Sigmoid colon (tissue), 7 donors: Measurements from ENCODE around the gene MTX3. TPM values are rescaled to one million over a fixed set of nuclear protein-coding genes. Genes with fewer than 3 reads are reported as not detected.

Experiments used
- DNase-seq: peaks from one replicate; pipeline ENCODE4 v3.0.0-alpha.2; 2019
- H3K27ac ChIP-seq, 4 donors: fragments of 200-600 bp; sonication (generic); one replicate each; pipeline ENCODE4 v1.5.1; 2016 to 2019; ENCODE audit warnings: mild to moderate bottlenecking in 1 of 4
- H3K27me3 ChIP-seq, 3 donors: fragments of 200-600 bp; sonication (generic); one replicate each; pipeline ENCODE4 v1.5.1; 2019; ENCODE audit warnings: mild to moderate bottlenecking in 1 of 3
- H3K36me3 ChIP-seq, 4 donors: fragments of 200-600 bp; sonication (generic); one replicate each; pipeline ENCODE4 v1.5.1; 2016 to 2019
- H3K4me1 ChIP-seq, 4 donors: fragments of 200-600 bp; sonication (generic); one replicate each; pipeline ENCODE4 v1.5.1; 2017 to 2019
- H3K4me3 ChIP-seq, 4 donors: fragments of 200-600 bp; sonication (generic); one replicate each; pipeline ENCODE4 v1.5.1; 2017 to 2019; ENCODE audit warnings: mild to moderate bottlenecking in 2 of 4, moderate library complexity in 1 of 4
- H3K9me3 ChIP-seq, 4 donors: fragments of 200-600 bp in 3 of 4; sonication (generic) in 3 of 4; one replicate each; pipeline versions ENCODE4 v1.5.1 to v1.6.1; 2013 to 2019
- EP300 ChIP-seq, 4 donors: sonication (generic); formaldehyde crosslinking; IDR thresholded peaks; one replicate each; pipeline ENCODE4 v1.6.1; 2017; ENCODE audit warnings: antibody characterized with exemption in 4 of 4
- POLR2A ChIP-seq, 2 donors: fragments of 450-650 bp; IDR thresholded peaks; one replicate each; pipeline ENCODE4 v1.6.1; 2016; ENCODE audit warnings: antibody characterized with exemption in 2 of 2, mild to moderate bottlenecking in 2 of 2, moderate library complexity in 2 of 2
- POLR2AphosphoS5 ChIP-seq, 4 donors: sonication (generic); formaldehyde crosslinking; IDR thresholded peaks; one replicate each; pipeline ENCODE4 v1.6.1; 2017; ENCODE audit warnings: antibody characterized with exemption in 4 of 4
- WGBS, 2 donors: extraction: QIAGEN DNeasy Blood & Tissue Kit; methylation state at CpG; one replicate each; pipeline ENCODE4 v1.1.7; 2013; 5-methylcytosine and 5-hydroxymethylcytosine counted together
- intact Hi-C: fragments of 100-400 bp; cut with DNase I; formaldehyde crosslinking; loops from one replicate; pipeline ENCODE4 v1.15.1; 2023
- polyA plus RNA-seq, 3 donors: library from polyadenylated mRNA; stranded (reverse); fragments of 200-250 nt; gene quantifications; one replicate each; pipeline ENCODE4 v1.2.3, GENCODE V29; 2013
- total RNA-seq, 4 donors: library from RNA; depleted of rRNA; stranded (reverse); fragments of >200 nt; gene quantifications; one replicate each; pipeline ENCODE4 v1.1.0, GENCODE V29; 2016
- TF ChIP-seq, protein P1 (sequence below), 4 experiments: fragments of 450-650 bp in 3 of 4; fragments of 200-600 bp in 1 of 4; IDR thresholded peaks; one replicate each; pipeline ENCODE4 v1.5.1; 2016 to 2019; ENCODE audit warnings: antibody characterized with exemption in 4 of 4, mild to moderate bottlenecking in 3 of 4, moderate library complexity in 2 of 4
- donor health status: healthy with polysubstance abuse.
- donor health status: Bipolar disorder and iron deficiency.
- donor health status: healthy.

MTX3 gene
- total and polyA plus RNA-seq, 7 donors, result 1.8 to 18.3 (median 14.5) TPM

DNA sequence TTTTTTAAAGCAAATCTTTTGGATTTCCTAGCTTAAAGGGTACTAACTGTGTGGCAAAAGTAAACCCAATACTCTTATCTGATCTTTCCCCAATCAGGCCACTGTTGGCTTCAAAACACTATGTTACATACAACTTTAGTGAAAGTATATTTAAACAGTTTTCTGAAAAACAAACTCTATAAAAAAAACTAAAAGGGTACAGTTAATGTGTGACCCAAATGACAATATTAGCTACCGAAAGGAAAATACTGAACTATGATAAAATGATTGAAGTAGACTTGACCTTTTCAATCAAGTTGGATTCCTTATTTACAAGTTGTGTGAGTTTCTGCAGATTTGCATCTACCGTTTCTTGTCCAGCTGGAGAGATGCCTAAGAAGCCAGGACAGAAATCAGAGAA, 5.8 kb downstream of the MTX3 start:
- TF ChIP-seq, protein P1, sequence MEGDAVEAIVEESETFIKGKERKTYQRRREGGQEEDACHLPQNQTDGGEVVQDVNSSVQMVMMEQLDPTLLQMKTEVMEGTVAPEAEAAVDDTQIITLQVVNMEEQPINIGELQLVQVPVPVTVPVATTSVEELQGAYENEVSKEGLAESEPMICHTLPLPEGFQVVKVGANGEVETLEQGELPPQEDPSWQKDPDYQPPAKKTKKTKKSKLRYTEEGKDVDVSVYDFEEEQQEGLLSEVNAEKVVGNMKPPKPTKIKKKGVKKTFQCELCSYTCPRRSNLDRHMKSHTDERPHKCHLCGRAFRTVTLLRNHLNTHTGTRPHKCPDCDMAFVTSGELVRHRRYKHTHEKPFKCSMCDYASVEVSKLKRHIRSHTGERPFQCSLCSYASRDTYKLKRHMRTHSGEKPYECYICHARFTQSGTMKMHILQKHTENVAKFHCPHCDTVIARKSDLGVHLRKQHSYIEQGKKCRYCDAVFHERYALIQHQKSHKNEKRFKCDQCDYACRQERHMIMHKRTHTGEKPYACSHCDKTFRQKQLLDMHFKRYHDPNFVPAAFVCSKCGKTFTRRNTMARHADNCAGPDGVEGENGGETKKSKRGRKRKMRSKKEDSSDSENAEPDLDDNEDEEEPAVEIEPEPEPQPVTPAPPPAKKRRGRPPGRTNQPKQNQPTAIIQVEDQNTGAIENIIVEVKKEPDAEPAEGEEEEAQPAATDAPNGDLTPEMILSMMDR (IDR thresholded peaks at IDR 0.05), result no peak
- no peak for TF ChIP-seq EP300 (IDR thresholded peaks at IDR 0.05)
- no peak for TF ChIP-seq POLR2A (IDR thresholded peaks at IDR 0.05)
- TF ChIP-seq POLR2AphosphoS5 (IDR thresholded peaks at IDR 0.05), result no peak
- Histone ChIP-seq H3K9me3 (no peaks in the 10 kb centered on the region), H3K4me3 (no peak overlapping the region), H3K4me1 (peaks cover 0 to 8% (median 6%) of the 10 kb centered on the region in 4 donors), H3K27ac (no peak overlapping the region), H3K27me3 (no peaks in the 10 kb centered on the region), H3K36me3 (peaks cover 20 to 89% (median 29%) of the 10 kb centered on the region in 4 donors)
- intact Hi-C loops, result no loop called here
- DNase-seq, result no peak
- WGBS, 2 donors, result 87% methylated on average over 2 of the region's 2 CpGs

DNA sequence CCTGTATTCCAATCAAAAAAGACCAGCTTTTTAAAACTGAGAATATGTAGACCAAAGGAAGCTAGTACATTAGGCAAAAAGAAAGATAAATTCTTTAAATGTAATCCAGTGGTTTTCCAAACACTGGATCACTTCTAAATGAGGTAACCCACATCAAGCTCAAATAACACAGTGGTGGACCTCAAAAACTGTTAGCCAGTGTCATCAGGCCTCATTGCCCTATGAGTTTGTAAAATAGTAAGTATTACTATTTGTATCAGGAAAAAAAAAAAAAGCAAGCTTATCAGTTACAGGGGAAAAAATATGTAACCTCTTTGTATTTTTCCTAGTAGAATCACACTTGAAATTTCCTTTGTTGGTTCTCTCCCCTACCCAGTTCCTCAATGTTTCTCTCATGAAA, 6.7 kb downstream of the MTX3 start:
- H3K36me3 ChIP-seq, result peaks cover 24 to 99% (median 29%) of the 10 kb centered on the region in 4 donors
- H3K9me3 ChIP-seq, result no peaks in the 10 kb centered on the region
- H3K4me1 ChIP-seq, result no peaks in the 10 kb centered on the region
- DNase-seq, result no peak
- no peak overlapping the region for H3K4me3 ChIP-seq
- H3K27me3 ChIP-seq, result no peaks in the 10 kb centered on the region
- no peak overlapping the region for H3K27ac ChIP-seq
- no peak for TF ChIP-seq POLR2A (IDR thresholded peaks at IDR 0.05)
- TF ChIP-seq EP300 (IDR thresholded peaks at IDR 0.05), result no peak
- no peak for TF ChIP-seq POLR2AphosphoS5 (IDR thresholded peaks at IDR 0.05)
- TF ChIP-seq, protein P1 (IDR thresholded peaks at IDR 0.05), result no peak
- intact Hi-C loops, result no loop called here

DNA sequence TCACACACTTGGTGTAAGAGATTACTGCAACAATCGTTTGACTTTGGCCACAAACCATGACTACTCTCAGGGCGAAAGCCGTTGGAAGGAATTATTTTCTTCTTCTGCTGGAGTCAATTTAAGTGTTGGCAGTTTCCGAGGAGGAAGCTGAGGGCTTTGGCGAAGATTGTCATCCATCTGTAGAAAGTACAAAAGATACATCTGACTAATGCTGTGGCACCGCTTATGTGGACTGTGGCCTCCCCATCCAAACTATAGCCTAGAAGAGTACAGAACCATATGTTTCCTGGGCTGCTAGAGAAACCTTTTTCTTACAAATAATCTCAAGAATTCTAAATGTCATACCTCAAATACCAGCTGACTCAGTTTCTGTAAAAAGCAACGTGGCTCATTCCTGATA, 7.4 kb downstream of the MTX3 start:
- Histone ChIP-seq H3K36me3 (peaks cover 24 to 99% (median 29%) of the 10 kb centered on the region in 4 donors), H3K4me1 (no peaks in the 10 kb centered on the region), H3K27me3 (no peaks in the 10 kb centered on the region), H3K27ac (no peak overlapping the region), H3K9me3 (no peaks in the 10 kb centered on the region), H3K4me3 (no peak overlapping the region)
- 93 to 94% methylated on average over 7 of the region's 7 CpGs for WGBS, 2 donors
- intact Hi-C loops, result no loop called here
- no peak for DNase-seq
- TF ChIP-seq POLR2A (IDR thresholded peaks at IDR 0.05) (no peak), POLR2AphosphoS5 (IDR thresholded peaks at IDR 0.05) (no peak), EP300 (IDR thresholded peaks at IDR 0.05) (no peak)
- TF ChIP-seq, protein P1 (IDR thresholded peaks at IDR 0.05), result no peak

DNA sequence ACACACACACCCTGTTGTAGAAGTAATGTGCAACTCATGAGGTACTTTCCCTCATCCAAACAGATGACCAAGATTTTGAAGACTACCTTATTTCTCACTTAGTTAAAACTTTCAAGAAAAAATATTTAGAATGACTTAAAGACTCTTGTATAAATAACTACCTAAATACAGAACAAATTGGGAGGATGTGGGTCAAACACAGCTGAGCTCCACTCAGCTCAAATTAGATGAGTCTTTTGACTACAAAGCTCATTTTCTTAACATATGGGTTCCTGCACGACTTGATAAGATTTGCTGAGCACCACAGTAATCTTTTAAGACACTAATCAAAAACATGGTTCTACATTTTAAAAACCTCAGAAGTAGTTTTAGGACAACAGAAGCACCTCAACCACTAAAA, 8.9 kb downstream of the MTX3 start:
- H3K27ac ChIP-seq, result no peak overlapping the region
- H3K36me3 ChIP-seq, result peaks cover 25 to 99% (median 29%) of the 10 kb centered on the region in 4 donors
- H3K4me3 ChIP-seq, result no peak overlapping the region

More for the DNA sequence above, 8.9 kb downstream of the MTX3 start:
- DNase-seq, result no peak
- intact Hi-C loops, result no loop called here
- Histone ChIP-seq H3K4me1 (no peaks in the 10 kb centered on the region), H3K27me3 (no peaks in the 10 kb centered on the region), H3K9me3 (no peaks in the 10 kb centered on the region)
- no peak for TF ChIP-seq POLR2AphosphoS5 (IDR thresholded peaks at IDR 0.05)
- TF ChIP-seq, protein P1 (IDR thresholded peaks at IDR 0.05), result no peak
- WGBS, 2 donors, result 57 to 73% methylated on average over 1 of the region's 1 CpG
